HepG2 (cell line): ENCODE results near the gene ZBTB2. TPM values are rescaled to one million over a fixed set of nuclear protein-coding genes. Genes with fewer than 3 reads are reported as not detected.

Experiments used
- AKAP8 ChIP-seq: sonication (generic); formaldehyde crosslinking; IDR thresholded peaks from 2 replicates; pipeline ENCODE4 v1.5.1; 2020; ENCODE audit warnings: mild to moderate bottlenecking, missing genetic modification reagents
- BORCS8-MEF2B ChIP-seq: sonication (generic); formaldehyde crosslinking; IDR thresholded peaks from 2 replicates; pipeline ENCODE4 v1.8.0; 2022; ENCODE audit warnings: mild to moderate bottlenecking, missing genetic modification reagents
- BRD4 ChIP-seq: sonication (generic); formaldehyde crosslinking; IDR thresholded peaks from 2 replicates; pipeline ENCODE4 v1.4.0; 2020; ENCODE audit warnings: missing genetic modification reagents
- CENPBD1 ChIP-seq: sonication (generic); formaldehyde crosslinking; IDR thresholded peaks from 2 replicates; pipeline ENCODE4 v1.8.0; 2022; ENCODE audit warnings: missing genetic modification reagents, low read depth, mild to moderate bottlenecking, borderline replicate concordance
- CHD2 ChIP-seq: IDR thresholded peaks from 2 replicates; pipeline ENCODE4 v1.6.1; 2011; ENCODE audit warnings: low read depth, low read length, improper control_type of control experiment
- DZIP1 ChIP-seq: sonication (generic); formaldehyde crosslinking; IDR thresholded peaks from 2 replicates; pipeline ENCODE4 v1.5.0; 2020; ENCODE audit warnings: mild to moderate bottlenecking, missing genetic modification reagents
- ESRRA ChIP-seq: sonication (generic); formaldehyde crosslinking; IDR thresholded peaks from 2 replicates; pipeline ENCODE4 v1.5.1; 2020; ENCODE audit warnings: mild to moderate bottlenecking, low read depth, missing genetic modification reagents
- FOXO4 ChIP-seq: sonication (generic); formaldehyde crosslinking; conservative IDR thresholded peaks from 2 replicates; pipeline ENCODE4 v1.8.1; 2023; ENCODE audit warnings: missing genetic modification reagents
- KMT2B ChIP-seq: IDR thresholded peaks from 2 replicates; pipeline ENCODE4 v1.6.1; 2016; ENCODE audit warnings: missing genetic modification reagents, missing compliant biosample characterization
- ONECUT2 ChIP-seq: sonication (generic); formaldehyde crosslinking; IDR thresholded peaks from 2 replicates; pipeline ENCODE4 v1.4.0; 2020; ENCODE audit warnings: missing genetic modification reagents
- RORA ChIP-seq: sonication (generic); formaldehyde crosslinking; IDR thresholded peaks from 2 replicates; pipeline ENCODE4 v1.5.0; 2020; ENCODE audit warnings: mild to moderate bottlenecking, missing genetic modification reagents, moderate library complexity
- SIX4 ChIP-seq: sonication (generic); formaldehyde crosslinking; IDR thresholded peaks from 2 replicates; pipeline ENCODE4 v1.4.0; 2020; ENCODE audit warnings: missing genetic modification reagents
- SUZ12 ChIP-seq: fragments of 150-350 bp; IDR thresholded peaks from 2 replicates; pipeline ENCODE4 v1.6.1; 2014; ENCODE audit warnings: low read depth, low read length
- TEF ChIP-seq: sonication (generic); formaldehyde crosslinking; IDR thresholded peaks from 2 replicates; pipeline ENCODE4 v1.5.0; 2020; ENCODE audit warnings: missing genetic modification reagents
- TOE1 ChIP-seq: sonication (generic); formaldehyde crosslinking; IDR thresholded peaks from 2 replicates; pipeline ENCODE4 v1.4.0; 2020; ENCODE audit warnings: mild to moderate bottlenecking, missing genetic modification reagents
- XBP1 ChIP-seq: sonication (generic); formaldehyde crosslinking; IDR thresholded peaks from 2 replicates; pipeline ENCODE4 v1.5.0; 2020; ENCODE audit warnings: missing genetic modification reagents
- ZBTB7B ChIP-seq: sonication (generic); formaldehyde crosslinking; IDR thresholded peaks from 2 replicates; pipeline ENCODE4 v1.4.0; 2020; ENCODE audit warnings: missing genetic modification reagents
- ZKSCAN5 ChIP-seq: sonication (generic); formaldehyde crosslinking; IDR thresholded peaks from 2 replicates; pipeline ENCODE4 v1.5.1; 2020; ENCODE audit warnings: mild to moderate bottlenecking, missing genetic modification reagents
- ZMAT5 ChIP-seq: sonication (generic); formaldehyde crosslinking; IDR thresholded peaks from 2 replicates; pipeline ENCODE4 v1.5.0; 2020; ENCODE audit warnings: mild to moderate bottlenecking, low read depth, missing genetic modification reagents, borderline replicate concordance
- ZMYM4 ChIP-seq: sonication (generic); formaldehyde crosslinking; IDR thresholded peaks from 2 replicates; pipeline ENCODE4 v1.8.1; 2023; ENCODE audit warnings: mild to moderate bottlenecking, missing genetic modification reagents
- ZNF292 ChIP-seq: sonication (generic); formaldehyde crosslinking; IDR thresholded peaks from 2 replicates; pipeline ENCODE4 v1.8.1; 2022; ENCODE audit warnings: mild to moderate bottlenecking, low read depth, missing genetic modification reagents, borderline replicate concordance
- ZNF354B ChIP-seq: sonication (generic); formaldehyde crosslinking; IDR thresholded peaks from 2 replicates; pipeline ENCODE4 v1.8.0; 2022; ENCODE audit warnings: mild to moderate bottlenecking, missing genetic modification reagents
- ZNF510 ChIP-seq: sonication (generic); formaldehyde crosslinking; IDR thresholded peaks from 2 replicates; pipeline ENCODE4 v1.4.0; 2020; ENCODE audit warnings: low read depth, mild to moderate bottlenecking, missing genetic modification reagents
- ZNF549 ChIP-seq: sonication (generic); formaldehyde crosslinking; IDR thresholded peaks from 2 replicates; pipeline ENCODE4 v1.5.0; 2020; ENCODE audit warnings: missing genetic modification reagents
- ZNF652 ChIP-seq: IDR thresholded peaks from 2 replicates; pipeline ENCODE4 v1.6.1; 2016; ENCODE audit warnings: low read depth, borderline replicate concordance
- ZNF850 ChIP-seq: sonication (generic); formaldehyde crosslinking; conservative IDR thresholded peaks from 2 replicates; pipeline ENCODE4 v1.9.0; 2021; ENCODE audit warnings: mild to moderate bottlenecking, missing genetic modification reagents
- ZNF879 ChIP-seq: sonication (generic); formaldehyde crosslinking; IDR thresholded peaks from 2 replicates; pipeline ENCODE4 v1.8.1; 2023; ENCODE audit warnings: missing genetic modification reagents
- polyA plus RNA-seq, 8 experiments: library from polyadenylated mRNA; depleted of rRNA in 3 of 8; stranded (reverse) in 7 of 8; unstranded in 1 of 8; fragments of >200 nt; fragmentation: Illumina TruSeq in 4 of 8; extraction: Trizol in 4 of 8; gene quantifications; 2 replicates each; pipeline versions ENCODE4 v1.2.1 to v1.2.3, GENCODE V29; 2011 to 2016; ENCODE audit warnings: low read depth in 4 of 8, missing spikeins in 1 of 8, mixed read lengths in 1 of 8; ENCODE audit not compliant: insufficient read depth in 1 of 8
- total RNA-seq, 5 experiments: library from RNA; depleted of rRNA; stranded (reverse); fragments of >200 nt; fragmentation: Illumina TruSeq; extraction: Trizol; gene quantifications; 2 replicates each; pipeline ENCODE4 v1.2.3, GENCODE V29; 2016; ENCODE audit warnings: low read depth in 1 of 5

ZBTB2 gene
- total and polyA plus RNA-seq, 2 of the 13 experiments (the other 11 are each of a cell fraction or from before 2014, with no cell fraction given), result 15.4 to 22.8 TPM

- TF ChIP-seq DZIP1 (CRISPR knock-in tag) (no peak), AKAP8 (peak; percentile 85; the same call in 1 of the 2 replicates), TOE1 (peak; percentile 51; the same call in 1 of the 2 replicates), KMT2B (CRISPR knock-in tag) (peak; percentile 89), ZNF510 (CRISPR knock-in tag) (no peak; the same call in 1 of the 2 replicates), ONECUT2 (0 out of 2 replicates have a peak, but pooled peaks have one; percentile 12), ZNF354B (CRISPR knock-in tag) (peak; percentile 63; the same call in 1 of the 2 replicates), ZMYM4 (CRISPR knock-in tag) (peak; percentile 6; the same call in 1 of the 2 replicates), RORA (CRISPR knock-in tag) (no peak), ZKSCAN5 (no peak), XBP1 (CRISPR knock-in tag) (no peak), ZNF292 (CRISPR knock-in tag) (peak; percentile 12; the same call in 1 of the 2 replicates), ZMAT5 (CRISPR knock-in tag) (no peak), SIX4 (no peak), SUZ12 (no peak), ESRRA (peak; percentile 57; the same call in 1 of the 2 replicates), TEF (CRISPR knock-in tag) (0 out of 2 replicates have a peak, but pooled peaks have one; percentile 70), BRD4 (peak; percentile 86; the same call in 1 of the 2 replicates), ZNF879 (CRISPR knock-in tag) (0 out of 2 replicates have a peak, but pooled peaks have one; percentile 68), FOXO4 (CRISPR knock-in tag) (no peak), BORCS8-MEF2B (CRISPR knock-in tag) (peak; percentile 76; the same call in 1 of the 2 replicates), ZNF652 (CRISPR knock-in tag) (no peak), ZNF549 (CRISPR knock-in tag) (no peak), ZBTB7B (CRISPR knock-in tag) (peak; percentile 90), CENPBD1 (CRISPR knock-in tag) (no peak; the same call in 1 of the 2 replicates), ZNF850 (CRISPR knock-in tag) (no peak), CHD2 (no peak)
Measured at GRCh38 chr6:151389618-151390275, 1.6 kb downstream of the ZBTB2 start (continued).
